Pancreas (tissue), 10 donors: ENCODE results near the gene FEM1C. TPM values are rescaled to one million over a fixed set of nuclear protein-coding genes. Genes with fewer than 3 reads are reported as not detected.
A peak's percentile ranks its signal among the peaks of the same experiment; 100 is the strongest.

Source experiments
- ATAC-seq, 4 donors: fragments of 200-7000 bp; cut with Tn5 transposase; one replicate each; pipeline versions ENCODE4 v1.8.0 to v1.9.1; 2020; ENCODE audit warnings: mild to moderate bottlenecking in 4 of 4, moderate library complexity in 4 of 4
- DNase-seq, 6 donors: peaks; one replicate each; pipeline ENCODE4 v3.0.0-alpha.2; 2020
- FAIRE-seq: peaks from 2 replicates; lab custom pipeline; 2012; peaks lifted over from hg19 to GRCh38; lab: Jason Lieb, UNC
- H3K27ac ChIP-seq, 4 donors: fragments of 200-600 bp; sonication (generic); 1 replicate in 3 of 4; 2 replicates in 1 of 4; pipeline versions ENCODE4 v1.5.0 to v1.8.0; 2020
- H3K27me3 ChIP-seq, 4 donors: fragments of 200-600 bp; one replicate each; pipeline ENCODE4 v1.8.0; 2021
- H3K36me3 ChIP-seq, 3 donors: fragments of 200-600 bp; sonication (generic) in 1 of 3; one replicate each; pipeline versions ENCODE4 v1.5.0 to v1.8.0; 2020 to 2021
- H3K4me1 ChIP-seq, 3 donors: fragments of 200-600 bp; one replicate each; pipeline ENCODE4 v1.8.0; 2021
- H3K4me3 ChIP-seq, 4 donors: fragments of 200-600 bp; sonication (generic) in 2 of 4; one replicate each; pipeline versions ENCODE4 v1.5.0 to v1.8.0; 2020 to 2021
- H3K9me3 ChIP-seq, 4 donors: fragments of 200-600 bp; one replicate each; pipeline ENCODE4 v1.8.0; 2021
- CTCF ChIP-seq, 4 donors: fragments of 200-600 bp; sonication (generic) in 3 of 4; IDR thresholded peaks; one replicate each; pipeline versions ENCODE4 v1.5.0 to v1.8.0; 2021; ENCODE audit warnings: antibody characterized with exemption in 4 of 4
- WGBS, 2 donors: extraction: QIAGEN DNeasy Blood & Tissue Kit; methylation state at CpG; one replicate each; pipeline ENCODE4 v1.1.7; 2013; 5-methylcytosine and 5-hydroxymethylcytosine counted together
- intact Hi-C, 3 donors: fragments of 100-400 bp; cut with DNase I; formaldehyde crosslinking; loops; one replicate each; pipeline versions ENCODE4 v1.11.1 to v1.14.2; 2022
- polyA plus RNA-seq, 2 donors: library from polyadenylated mRNA; stranded (reverse); fragments of 200-250 nt; gene quantifications; one replicate each; pipeline ENCODE4 v1.2.3, GENCODE V29; 2013
- total RNA-seq, 6 donors: library from RNA; stranded (reverse); fragmentation: NEBNext Ultra II Directional in 4 of 6; extraction: Animal tissue kit (Norgen Biotek cat#: 25700) in 4 of 6; gene quantifications; one replicate each; pipeline versions ENCODE4 v1.2.1 to v1.2.4, GENCODE V29; 2021 to 2023
- donor health status: healthy with polysubstance abuse.
- donor health status: DM: no; HTN: no; CAD: no; lungs with moderate emphysema.
- donor health status: DM: no; HTN: no; CAD: no.
- donor health status: control.
- donor health status: control.
- donor health status: Bipolar disorder and iron deficiency.
- donor health status: DM: yes; HTN: yes; CAD: no.
- donor health status: DM: no; HTN: no; CAD: no.
- donor health status: DM: no; HTN: no; CAD: no.
- donor health status: DM: yes; HTN: yes; CAD: no.

Gene FEM1C
- 10 to 100 TPM in 1 of 6 donors, 1 to 10 TPM in 5; 5.9 to 11.2 (median 8.0) TPM for total RNA-seq
- 1 to 10 TPM; 3.2 to 4.4 TPM for polyA plus RNA-seq

- ATAC-seq (peak; percentile 91 to 96 (median 95)), DNase-seq (peak; percentile 97 to 100 (median 98)), FAIRE-seq (no peak)
- Histone ChIP-seq H3K27me3 (no peaks in the 10 kb centered on the region), H3K27ac (peak within 1 kb of the TSS; percentile 89 to 99 (median 97)), H3K4me1 (peaks cover 11 to 20% (median 15%) of the 10 kb centered on the region in 3 donors), H3K4me3 (peak within 1 kb of the TSS; percentile 61 to 73 (median 66)), H3K36me3 (no peaks in the 10 kb centered on the region), H3K9me3 (no peaks in the 10 kb centered on the region)
- WGBS, 2 donors: 0 to 1% methylated on average over 67 to 82 of the region's 82 CpGs
- intact Hi-C loops: no loop called here
- no peak for TF ChIP-seq CTCF (IDR thresholded peaks at IDR 0.05)
Measured at GRCh38 chr5:115544436-115545350, at the start of gene FEM1C. TSS of gene FEM1C (minus strand) at chr5:115544775. CDS start at chr5:115543493, 1,282 bp downstream.

DNA sequence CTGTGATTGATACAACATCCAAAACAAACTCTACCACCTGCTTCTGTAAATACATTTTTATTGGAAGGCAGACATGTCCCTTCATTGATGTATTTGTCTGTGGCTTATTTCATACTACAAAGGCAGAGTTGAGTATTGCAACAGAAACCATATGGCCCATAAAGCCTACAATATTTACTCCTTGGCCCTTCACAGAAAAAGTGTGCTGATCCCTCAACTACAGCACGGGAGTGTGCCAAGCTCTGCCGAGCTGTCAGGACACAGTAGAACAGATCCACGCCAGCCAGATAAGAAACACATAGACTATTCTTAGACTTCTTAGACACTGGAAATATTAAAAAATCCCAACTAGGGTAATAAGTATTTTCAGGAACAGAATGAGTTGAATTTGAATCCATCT lies 44.5 kb upstream of the FEM1C start:
- Histone ChIP-seq H3K27ac (no peak overlapping the region), H3K9me3 (no peaks in the 10 kb centered on the region), H3K4me3 (no peak overlapping the region), H3K4me1 (peaks cover 0 to 5% (median 3%) of the 10 kb centered on the region in 3 donors), H3K36me3 (no peaks in the 10 kb centered on the region), H3K27me3 (no peaks in the 10 kb centered on the region)
- DNase-seq (no peak), ATAC-seq (peak in 3 of 4 donors; percentile 47 to 57 (median 48)), FAIRE-seq (no peak)
- 38 to 42% methylated on average over 3 of the region's 3 CpGs for WGBS, 2 donors
- TF ChIP-seq CTCF (IDR thresholded peaks at IDR 0.05): no peak
- intact Hi-C loops: loop anchor here in 1 of 3 donors (10.0 kb wide), 1 partner anchor 284 kb away; no protein-coding TSS in a partner anchor

DNA sequence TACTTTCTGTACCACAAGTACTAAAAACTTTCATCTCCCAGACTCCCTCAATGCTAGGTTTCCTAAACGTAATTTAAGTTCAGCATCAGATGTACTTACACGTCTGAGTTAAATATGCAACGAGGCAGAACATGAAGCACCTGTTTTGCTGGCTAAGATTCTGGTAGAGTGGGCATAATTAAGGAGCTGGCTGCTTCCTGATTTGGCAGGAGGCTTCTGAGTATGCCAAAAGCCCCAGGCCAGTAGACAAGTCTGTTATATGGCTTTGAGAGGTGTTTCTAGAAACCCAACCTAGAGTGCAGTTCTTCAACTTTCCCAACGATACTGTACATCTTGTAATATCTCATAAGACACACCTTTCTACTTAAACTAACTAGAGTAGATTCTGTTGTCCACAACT lies 44.1 kb upstream of the FEM1C start:
- no peak for ATAC-seq
- FAIRE-seq: no peak
- Histone ChIP-seq H3K9me3 (no peaks in the 10 kb centered on the region), H3K27ac (no peak overlapping the region), H3K4me3 (no peak overlapping the region), H3K27me3 (no peaks in the 10 kb centered on the region), H3K36me3 (no peaks in the 10 kb centered on the region), H3K4me1 (peaks cover 0 to 5% (median 3%) of the 10 kb centered on the region in 3 donors)
- no peak for DNase-seq
- TF ChIP-seq CTCF (IDR thresholded peaks at IDR 0.05): no peak
- intact Hi-C loops: loop anchor here in 1 of 3 donors (10.0 kb wide), 1 partner anchor 284 kb away; no protein-coding TSS in a partner anchor
- WGBS, 2 donors: 55 to 62% methylated on average over 4 of the region's 4 CpGs

DNA sequence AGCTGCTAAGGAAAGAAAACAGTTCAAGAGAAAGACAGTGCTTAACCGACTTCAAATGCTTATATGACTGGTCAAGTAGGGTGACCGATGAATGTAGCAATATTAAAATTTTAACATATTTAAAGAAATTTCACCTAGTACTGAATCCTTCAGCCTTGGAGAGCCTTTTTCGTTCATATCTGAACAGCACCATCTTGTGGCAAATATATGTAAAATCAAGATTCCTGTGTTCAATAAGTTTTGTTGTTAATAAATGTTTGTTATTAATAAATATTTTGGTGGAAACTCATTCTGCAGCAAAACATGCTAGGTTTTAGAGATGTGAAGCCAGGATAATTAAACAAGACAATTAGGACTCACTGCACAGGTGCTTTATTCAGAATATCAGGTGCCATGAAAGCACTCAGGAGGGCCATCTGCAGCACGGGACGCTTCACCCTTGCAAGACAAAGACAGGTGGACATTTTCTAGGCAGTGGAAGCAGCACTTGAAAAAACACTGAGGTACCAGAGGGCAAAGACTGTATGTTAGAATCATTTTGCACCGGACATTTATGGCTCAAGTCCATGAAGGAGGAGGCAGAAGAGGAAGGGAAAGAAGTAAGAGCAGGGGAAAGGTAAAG lies 42.1 kb upstream of the FEM1C start:
- Histone ChIP-seq H3K27me3 (no peaks in the 10 kb centered on the region), H3K9me3 (no peaks in the 10 kb centered on the region), H3K4me1 (peaks cover 0 to 5% (median 3%) of the 10 kb centered on the region in 3 donors), H3K36me3 (no peaks in the 10 kb centered on the region), H3K27ac (no peak overlapping the region), H3K4me3 (no peak overlapping the region)
- peak; percentile 81 for FAIRE-seq
- WGBS, 2 donors: 39 to 41% methylated on average over 6 of the region's 6 CpGs
- ATAC-seq: peak in 3 of 4 donors; percentile 70 to 74 (median 71)
- peak; percentile 13 to 58 (median 33) for TF ChIP-seq CTCF (IDR thresholded peaks at IDR 0.05)
- intact Hi-C loops: loop anchor here in 1 of 3 donors (10.0 kb wide), 1 partner anchor 282 kb away; no protein-coding TSS in a partner anchor
- DNase-seq: no peak
